C1 segment of cervical spinal cord (tissue), 14 donors: ENCODE data around the gene ADAMTS20.

Source experiments
- DNase-seq, 14 donors: peaks; one replicate each; lab custom pipeline; 2025; lab: John Stamatoyannopoulos, UW

The ADAMTS20 gene

DNA sequence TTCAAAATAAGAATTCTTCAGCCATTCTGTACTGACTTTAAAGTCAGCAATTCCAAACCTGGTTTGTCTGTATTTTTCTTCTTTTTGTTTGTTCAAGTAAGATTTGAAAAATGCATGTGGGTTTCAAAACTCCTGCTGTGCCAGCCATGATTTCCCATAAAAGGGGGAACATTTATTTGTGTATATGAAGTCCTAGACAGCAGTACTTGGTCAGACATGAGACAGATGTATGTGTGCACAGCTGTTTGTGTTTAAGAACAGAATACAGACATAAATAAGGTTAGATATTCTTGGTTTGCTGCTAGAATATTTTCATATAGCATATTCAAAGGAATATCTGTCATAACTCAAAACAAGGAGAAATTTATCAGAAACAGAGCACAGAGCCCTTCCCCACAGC lies 236.0 kb downstream of the ADAMTS20 start:
- DNase-seq = no peak

DNA sequence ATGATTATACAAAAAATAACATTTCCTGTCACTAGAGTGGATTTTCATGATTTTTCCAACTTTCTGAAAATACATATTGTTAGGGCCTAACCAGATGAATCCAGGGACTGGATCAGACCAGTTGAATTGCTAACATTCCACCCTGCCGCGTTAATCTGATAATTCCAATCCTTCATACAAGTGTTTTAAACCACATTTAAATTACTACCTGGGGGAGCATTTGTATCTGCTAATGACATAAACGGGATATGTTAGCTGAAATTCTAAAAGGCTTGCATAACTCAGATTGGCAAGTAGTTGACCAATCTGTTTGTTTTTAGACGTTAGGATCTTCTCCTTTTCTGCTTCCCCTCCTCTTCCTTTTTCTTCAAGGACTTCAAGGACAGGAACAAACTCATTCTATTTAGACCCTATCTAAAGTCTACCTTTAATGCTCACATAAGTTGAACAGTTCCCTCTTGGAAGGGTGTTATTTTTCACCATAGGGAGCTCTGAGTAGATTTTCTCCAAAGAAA lies 239.0 kb downstream of the ADAMTS20 start:
- DNase-seq = no peak

GRCh38 chr12:43310596-43310995 lies 241.4 kb downstream of the ADAMTS20 start:
- no peak for DNase-seq

DNA sequence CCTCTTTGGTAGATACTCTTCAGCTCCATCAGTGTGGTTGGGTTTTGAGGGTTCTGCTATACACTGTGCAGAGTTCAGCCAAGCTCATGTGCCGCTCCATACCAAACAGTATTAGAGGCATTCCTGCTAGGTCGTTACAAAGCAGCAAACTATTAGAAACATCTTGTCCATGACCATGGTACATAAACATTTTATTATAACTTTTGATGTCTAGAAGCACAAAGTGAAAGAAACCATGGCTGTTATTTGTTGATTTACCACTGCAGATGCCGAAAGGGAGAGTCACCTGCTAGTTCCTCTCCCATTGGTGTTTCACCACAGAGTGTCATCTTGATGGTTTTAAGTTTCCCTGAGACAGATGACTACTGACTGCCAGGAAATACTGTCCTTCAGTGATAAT lies 242.0 kb downstream of the ADAMTS20 start:
- DNase-seq = no peak

DNA sequence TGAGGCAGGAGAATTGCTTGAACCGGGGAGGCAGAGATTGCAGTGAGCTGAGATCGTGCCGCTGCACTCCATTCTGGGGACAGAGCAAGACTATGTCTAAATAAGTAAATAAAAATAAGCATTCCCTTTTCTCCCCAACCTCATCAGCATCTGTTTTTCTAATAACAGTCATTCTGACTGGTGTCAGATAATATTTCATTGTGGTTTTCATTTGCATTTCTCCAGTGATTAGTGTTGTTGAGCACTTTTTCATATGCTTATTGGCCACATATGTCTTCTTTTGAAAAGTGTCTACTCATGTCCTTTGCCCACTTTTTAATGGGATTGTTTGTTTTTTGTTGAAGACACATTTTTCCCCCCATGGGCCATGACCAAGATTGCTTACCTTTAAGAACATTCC lies 243.2 kb downstream of the ADAMTS20 start:
- DNase-seq = no peak

DNA sequence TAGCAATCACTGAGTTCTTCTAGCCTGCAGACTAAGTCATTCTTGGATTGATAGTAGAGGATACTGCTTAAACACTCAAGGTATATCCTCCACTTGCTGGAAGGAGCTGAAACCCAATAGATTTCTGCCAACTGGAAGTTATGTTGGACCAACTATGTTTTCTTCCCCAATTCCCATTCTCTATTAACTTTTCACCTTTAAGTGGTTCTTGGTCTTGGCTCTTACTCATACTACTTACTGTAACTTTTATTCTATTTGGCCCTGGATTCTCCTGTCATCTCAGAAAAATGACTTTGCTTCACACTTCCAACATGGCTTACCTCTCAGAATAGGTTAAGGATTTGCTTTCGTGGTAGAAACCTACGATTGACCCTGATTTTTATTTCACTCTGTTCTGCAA lies 244.9 kb downstream of the ADAMTS20 start:
- DNase-seq = no peak

GRCh38 chr12:43306066-43306465 lies 245.9 kb downstream of the ADAMTS20 start:
- DNase-seq = no peak

- no peak for DNase-seq
These were observed 246.9 kb downstream of the ADAMTS20 start for GRCh38 chr12:43305065-43305464.
